ENCODE results near the gene KRTAP9-4. TPM values are rescaled to one million over a fixed set of nuclear protein-coding genes. Genes with fewer than 3 reads are reported as not detected.
"Not testable (repeated sequence)": the region's sequence is repeated elsewhere in the genome, so short reads cannot be mapped to it uniquely, and the experiment has no call there.

KRTAP9-4 gene
- total RNA-seq, 1 experiment from 2014 or later = not detected

- intact Hi-C loops (cut with micrococcal nuclease; ENCODE audit: unreplicated experiment); CTCF ChIA-PET; H3K4me3 Mint-ChIP-seq (ENCODE audit: low read depth, unreplicated experiment); H3K4me1 Mint-ChIP-seq (ENCODE audit: low read depth, unreplicated experiment); H3K27ac Mint-ChIP-seq (ENCODE audit: unreplicated experiment); H3K36me3 Mint-ChIP-seq (ENCODE audit: insufficient read depth, unreplicated experiment); DNase-seq; H3K27me3 Mint-ChIP-seq (ENCODE audit: unreplicated experiment); BruUV-seq (replicated peaks): not testable (repeated sequence)
- peaks cover 10% of the 10 kb centered on the region for H3K9me3 Mint-ChIP-seq (ENCODE audit: low read depth, unreplicated experiment)
Observed at GRCh38 chr17:41237949-41238437, 11.5 kb upstream of the KRTAP9-4 start, which contains the start of gene KRTAP9-8. KRTAP9-8 (plus strand) TSS chr17:41237999; CDS start chr17:41238052, 53 bp downstream.

GRCh38 chr17:41246995-41247787, 2.3 kb upstream of the KRTAP9-4 start:
- H3K27ac Mint-ChIP-seq (ENCODE audit: unreplicated experiment); H3K27me3 Mint-ChIP-seq (ENCODE audit: unreplicated experiment); H3K36me3 Mint-ChIP-seq (ENCODE audit: insufficient read depth, unreplicated experiment); BruUV-seq (replicated peaks); DNase-seq; H3K9me3 Mint-ChIP-seq (ENCODE audit: low read depth, unreplicated experiment); H3K4me3 Mint-ChIP-seq (ENCODE audit: low read depth, unreplicated experiment); intact Hi-C loops (cut with micrococcal nuclease; ENCODE audit: unreplicated experiment); H3K4me1 Mint-ChIP-seq (ENCODE audit: low read depth, unreplicated experiment): not testable (repeated sequence)
- CTCF ChIA-PET = interaction anchor here (0.6 to 0.8 kb wide), 2 partner anchors 288 to 1295 kb away, joined by 3 to 7 read pairs; no protein-coding TSS in a partner anchor

GRCh38 chr17:41251261-41251660, 1.8 kb downstream of the KRTAP9-4 start:
- Mint-ChIP-seq H3K4me1 (ENCODE audit: low read depth, unreplicated experiment) (peaks cover 8% of the 10 kb centered on the region), H3K9me3 (ENCODE audit: low read depth, unreplicated experiment) (no peaks in the 10 kb centered on the region), H3K36me3 (ENCODE audit: insufficient read depth, unreplicated experiment) (no peaks in the 10 kb centered on the region), H3K27me3 (ENCODE audit: unreplicated experiment) (peaks cover 15% of the 10 kb centered on the region), H3K4me3 (ENCODE audit: low read depth, unreplicated experiment) (no peak overlapping the region), H3K27ac (ENCODE audit: unreplicated experiment) (no peak overlapping the region)
- CTCF ChIA-PET = no interaction called here
- no peak for DNase-seq
- no peak for TF ChIP-seq CTCF (IDR thresholded peaks at IDR 0.05; ENCODE audit: unreplicated experiment)
- intact Hi-C loops (cut with micrococcal nuclease; ENCODE audit: unreplicated experiment) = no loop called here
- no TSS peak for BruUV-seq (replicated peaks)

- intact Hi-C loops (cut with micrococcal nuclease; ENCODE audit: unreplicated experiment) = no loop called here
- H3K27me3 Mint-ChIP-seq (ENCODE audit: unreplicated experiment) = peaks cover 22% of the 10 kb centered on the region
- H3K36me3 Mint-ChIP-seq (ENCODE audit: insufficient read depth, unreplicated experiment) = no peaks in the 10 kb centered on the region
- no TSS peak for BruUV-seq (replicated peaks)
- no peaks in the 10 kb centered on the region for H3K4me1 Mint-ChIP-seq (ENCODE audit: low read depth, unreplicated experiment)
- no peaks in the 10 kb centered on the region for H3K9me3 Mint-ChIP-seq (ENCODE audit: low read depth, unreplicated experiment)
- no peak overlapping the region for H3K4me3 Mint-ChIP-seq (ENCODE audit: low read depth, unreplicated experiment)
- CTCF ChIA-PET = no interaction called here
- no peak for DNase-seq
- H3K27ac Mint-ChIP-seq (ENCODE audit: unreplicated experiment) = no peak overlapping the region
- no peak for TF ChIP-seq CTCF (IDR thresholded peaks at IDR 0.05; ENCODE audit: unreplicated experiment)
Observed at GRCh38 chr17:41254861-41255260, 5.4 kb downstream of the KRTAP9-4 start.

- CTCF ChIA-PET = not testable (repeated sequence)
Observed at GRCh38 chr17:41255381-41256290, 6.1 kb downstream of the KRTAP9-4 start, which contains the start of gene KRTAP9-9. KRTAP9-9 (plus strand) TSS chr17:41255384.

More at GRCh38 chr17:41255381-41256290, 6.1 kb downstream of the KRTAP9-4 start, which contains the start of gene KRTAP9-9:
- DNase-seq; intact Hi-C loops (cut with micrococcal nuclease; ENCODE audit: unreplicated experiment); H3K9me3 Mint-ChIP-seq (ENCODE audit: low read depth, unreplicated experiment); H3K4me3 Mint-ChIP-seq (ENCODE audit: low read depth, unreplicated experiment); H3K36me3 Mint-ChIP-seq (ENCODE audit: insufficient read depth, unreplicated experiment); BruUV-seq (replicated peaks); H3K27ac Mint-ChIP-seq (ENCODE audit: unreplicated experiment); H3K4me1 Mint-ChIP-seq (ENCODE audit: low read depth, unreplicated experiment): not testable (repeated sequence)
- peaks cover 22% of the 10 kb centered on the region for H3K27me3 Mint-ChIP-seq (ENCODE audit: unreplicated experiment)

Measured in Calu3 (cell line).